ENCODE measurements around the gene USP1.

Gene USP1

GRCh38 chr1:62434618-62435001 lies 2.2 kb upstream of the USP1 start:
- Histone ChIP-seq H3K9me2 (replicated peaks; ENCODE audit: insufficient read depth, low read length) (no peaks in the 10 kb centered on the region), H3K9ac (ENCODE audit: low read length) (no peak overlapping the region), H3K4me3 (ENCODE audit: insufficient read depth, low read length, poor library complexity, severe bottlenecking) (no peak overlapping the region), H2AFZ (ENCODE audit: low read depth, low read length, severe bottlenecking) (no peak overlapping the region), H3K79me2 (ENCODE audit: insufficient read depth, low read length) (peaks cover 30% of the 10 kb centered on the region), H3K4me2 (ENCODE audit: low read depth, low read length, poor library complexity, severe bottlenecking) (no peak overlapping the region), H4K20me1 (ENCODE audit: low read depth, low read length) (peaks cover 15% of the 10 kb centered on the region), H3K36me3 (ENCODE audit: low read length) (no peaks in the 10 kb centered on the region), H3F3A (ENCODE audit: insufficient read depth) (peaks cover 6% of the 10 kb centered on the region), H3K9me3 (ENCODE audit: insufficient read depth, low read length) (no peaks in the 10 kb centered on the region), H3K27me3 (ENCODE audit: low read length) (no peaks in the 10 kb centered on the region), H3K27ac (ENCODE audit: low read depth, low read length) (no peak overlapping the region)
- TF ChIP-seq EZH2phosphoT487 (conservative IDR thresholded peaks at IDR 0.05; ENCODE audit: low read length) = no peak
- TF ChIP-seq, protein P1, sequence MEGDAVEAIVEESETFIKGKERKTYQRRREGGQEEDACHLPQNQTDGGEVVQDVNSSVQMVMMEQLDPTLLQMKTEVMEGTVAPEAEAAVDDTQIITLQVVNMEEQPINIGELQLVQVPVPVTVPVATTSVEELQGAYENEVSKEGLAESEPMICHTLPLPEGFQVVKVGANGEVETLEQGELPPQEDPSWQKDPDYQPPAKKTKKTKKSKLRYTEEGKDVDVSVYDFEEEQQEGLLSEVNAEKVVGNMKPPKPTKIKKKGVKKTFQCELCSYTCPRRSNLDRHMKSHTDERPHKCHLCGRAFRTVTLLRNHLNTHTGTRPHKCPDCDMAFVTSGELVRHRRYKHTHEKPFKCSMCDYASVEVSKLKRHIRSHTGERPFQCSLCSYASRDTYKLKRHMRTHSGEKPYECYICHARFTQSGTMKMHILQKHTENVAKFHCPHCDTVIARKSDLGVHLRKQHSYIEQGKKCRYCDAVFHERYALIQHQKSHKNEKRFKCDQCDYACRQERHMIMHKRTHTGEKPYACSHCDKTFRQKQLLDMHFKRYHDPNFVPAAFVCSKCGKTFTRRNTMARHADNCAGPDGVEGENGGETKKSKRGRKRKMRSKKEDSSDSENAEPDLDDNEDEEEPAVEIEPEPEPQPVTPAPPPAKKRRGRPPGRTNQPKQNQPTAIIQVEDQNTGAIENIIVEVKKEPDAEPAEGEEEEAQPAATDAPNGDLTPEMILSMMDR (IDR thresholded peaks at IDR 0.05; ENCODE audit: insufficient read depth, low read length, poor library complexity, severe bottlenecking) = no peak

DNA sequence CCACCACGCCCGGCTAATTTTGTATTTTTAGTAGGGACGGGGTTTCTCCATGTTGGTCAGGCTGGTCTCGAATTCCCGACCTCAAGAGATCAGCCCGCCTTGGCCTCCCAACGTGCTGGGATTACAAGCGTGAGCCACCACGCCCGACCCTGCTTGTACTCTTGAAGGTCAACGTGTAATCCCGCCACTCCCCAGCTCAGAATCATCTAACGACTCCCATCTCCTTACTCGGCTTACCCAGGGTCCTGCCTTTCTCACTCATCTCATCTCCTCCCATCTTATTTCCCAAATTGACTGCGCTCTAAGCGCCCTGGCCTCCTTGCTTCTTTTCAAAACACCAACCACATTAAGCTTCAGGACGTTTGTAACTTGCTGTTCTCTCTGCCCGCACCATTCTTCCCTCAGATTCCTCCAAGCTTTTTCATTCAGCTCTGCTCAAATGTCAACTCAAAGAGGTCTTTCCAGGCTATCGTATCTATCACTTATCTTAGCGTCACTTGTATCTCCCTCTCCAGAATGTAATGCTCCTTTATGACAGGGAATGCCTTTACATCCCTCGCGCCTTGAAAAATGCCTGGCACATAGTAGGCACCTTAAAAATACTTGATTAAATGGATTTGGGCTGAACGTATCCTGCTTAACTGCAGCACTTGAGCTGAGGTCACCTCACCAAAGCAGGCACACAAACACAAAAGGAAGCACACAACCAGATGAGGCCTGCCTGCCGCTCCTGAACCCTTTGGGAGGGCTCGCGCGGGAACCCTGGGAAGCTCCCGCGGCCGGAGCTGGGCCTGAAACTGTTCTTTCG lies 1.4 kb upstream of the USP1 start:
- no peaks in the 10 kb centered on the region for H3K9me2 ChIP-seq (replicated peaks; ENCODE audit: insufficient read depth, low read length)
- peaks cover 38% of the 10 kb centered on the region for H3K79me2 ChIP-seq (ENCODE audit: insufficient read depth, low read length)
- no peaks in the 10 kb centered on the region for H3K27me3 ChIP-seq (ENCODE audit: low read length)
- peak overlapping the region; percentile 87 for H2AFZ ChIP-seq (ENCODE audit: low read depth, low read length, severe bottlenecking)
- peak overlapping the region; percentile 95 for H3K4me2 ChIP-seq (ENCODE audit: low read depth, low read length, poor library complexity, severe bottlenecking)
- no peaks in the 10 kb centered on the region for H3K9me3 ChIP-seq (ENCODE audit: insufficient read depth, low read length)
- TF ChIP-seq, protein P1 (IDR thresholded peaks at IDR 0.05; ENCODE audit: insufficient read depth, low read length, poor library complexity, severe bottlenecking) = no peak
- no peak for TF ChIP-seq EZH2phosphoT487 (conservative IDR thresholded peaks at IDR 0.05; ENCODE audit: low read length)
- H3K36me3 ChIP-seq (ENCODE audit: low read length) = no peaks in the 10 kb centered on the region; the same call in 1 of the 2 replicates
- peaks cover 6% of the 10 kb centered on the region for H3F3A ChIP-seq (ENCODE audit: insufficient read depth)
- H3K4me3 ChIP-seq (ENCODE audit: insufficient read depth, low read length, poor library complexity, severe bottlenecking) = peak overlapping the region; percentile 86
- peak overlapping the region; percentile 99 for H3K27ac ChIP-seq (ENCODE audit: low read depth, low read length)
- H4K20me1 ChIP-seq (ENCODE audit: low read depth, low read length) = peaks cover 22% of the 10 kb centered on the region
- H3K9ac ChIP-seq (ENCODE audit: low read length) = peak overlapping the region; percentile 100

- H3K4me2 ChIP-seq (ENCODE audit: low read depth, low read length, poor library complexity, severe bottlenecking) = peak overlapping the region; percentile 95
- peaks cover 28% of the 10 kb centered on the region for H4K20me1 ChIP-seq (ENCODE audit: low read depth, low read length)
- H3K79me2 ChIP-seq (ENCODE audit: insufficient read depth, low read length) = peaks cover 44% of the 10 kb centered on the region
- H2AFZ ChIP-seq (ENCODE audit: low read depth, low read length, severe bottlenecking) = peak overlapping the region; percentile 87
- no peaks in the 10 kb centered on the region for H3K27me3 ChIP-seq (ENCODE audit: low read length)
- no peaks in the 10 kb centered on the region for H3K9me3 ChIP-seq (ENCODE audit: insufficient read depth, low read length)
- TF ChIP-seq, protein P1 (IDR thresholded peaks at IDR 0.05; ENCODE audit: insufficient read depth, low read length, poor library complexity, severe bottlenecking) = no peak
- TF ChIP-seq EZH2phosphoT487 (conservative IDR thresholded peaks at IDR 0.05; ENCODE audit: low read length) = no peak
- H3K9ac ChIP-seq (ENCODE audit: low read length) = peak overlapping the region; percentile 100
- H3F3A ChIP-seq (ENCODE audit: insufficient read depth) = peaks cover 6% of the 10 kb centered on the region
- H3K4me3 ChIP-seq (ENCODE audit: insufficient read depth, low read length, poor library complexity, severe bottlenecking) = peak overlapping the region; percentile 86
- no peaks in the 10 kb centered on the region for H3K9me2 ChIP-seq (replicated peaks; ENCODE audit: insufficient read depth, low read length)
- H3K27ac ChIP-seq (ENCODE audit: low read depth, low read length) = peak overlapping the region; percentile 99
- peaks cover 4% of the 10 kb centered on the region for H3K36me3 ChIP-seq (ENCODE audit: low read length)
These were observed 797 bp upstream of the USP1 start for GRCh38 chr1:62436039-62436465.
